GM21360 (cell line): ENCODE measurements around the gene CASP9.

ENCODE experiments used
- ATAC-seq: cut with Tn5 transposase; IDR thresholded peaks from one replicate; pipeline ENCODE4 v1.9.1; 2021; ENCODE audit warnings: mild to moderate bottlenecking, moderate library complexity; ENCODE audit not compliant: unreplicated experiment

Gene CASP9

DNA sequence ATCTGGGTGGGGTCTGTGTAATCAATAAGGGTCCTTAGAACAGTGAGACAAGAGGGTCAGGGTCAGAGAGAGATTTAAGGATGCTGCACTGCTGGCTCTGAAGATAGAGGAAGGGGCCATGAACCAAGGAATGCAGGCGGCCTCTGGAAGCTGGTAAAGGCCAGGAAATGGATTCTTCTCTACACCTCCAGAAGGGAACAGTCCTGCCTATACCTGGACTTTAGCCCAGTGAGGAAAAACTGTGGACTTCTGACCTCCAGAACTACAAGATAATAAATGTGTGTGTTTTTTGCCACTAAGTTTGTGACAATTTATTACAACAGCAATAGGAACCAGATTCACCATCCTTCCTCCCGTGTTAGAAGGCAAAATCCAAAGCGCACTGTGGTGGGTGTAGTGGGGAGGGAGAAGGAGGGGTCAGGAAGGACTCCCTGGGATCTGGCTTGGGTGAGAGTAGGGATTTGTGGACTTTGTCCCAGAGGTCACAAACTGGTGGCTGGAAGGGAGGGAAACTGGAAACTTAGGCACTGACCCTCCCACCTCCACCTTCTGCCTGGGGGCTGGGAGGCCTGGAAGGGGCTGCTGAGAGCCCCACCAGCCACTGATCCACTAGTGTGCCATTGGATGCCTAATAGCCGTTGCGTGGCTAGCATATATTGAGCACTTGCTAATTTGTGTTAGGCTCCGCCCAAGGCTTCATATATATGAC, 72.8 kb downstream of the CASP9 start:
- no peak for ATAC-seq

DNA sequence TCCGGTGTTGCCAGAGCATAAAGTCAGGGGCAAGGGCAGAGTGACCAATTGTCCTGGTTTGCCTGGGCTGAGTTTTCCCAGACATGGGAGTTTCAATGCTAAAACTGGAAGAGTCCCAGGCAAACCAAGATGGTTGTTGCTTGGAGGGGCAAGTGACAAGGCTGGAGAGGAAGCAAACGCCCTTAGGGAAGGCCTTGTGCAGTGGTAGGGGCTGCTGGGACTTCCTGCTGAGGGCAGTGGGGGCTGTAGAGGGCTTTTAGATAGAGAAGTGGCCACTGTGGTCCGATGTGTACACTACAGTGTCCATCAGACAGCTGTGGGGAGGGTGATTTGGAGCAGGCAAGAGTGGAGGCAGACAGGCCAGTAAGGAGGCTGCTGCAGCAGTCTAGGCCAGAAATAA, 74.4 kb downstream of the CASP9 start:
- no peak for ATAC-seq

DNA sequence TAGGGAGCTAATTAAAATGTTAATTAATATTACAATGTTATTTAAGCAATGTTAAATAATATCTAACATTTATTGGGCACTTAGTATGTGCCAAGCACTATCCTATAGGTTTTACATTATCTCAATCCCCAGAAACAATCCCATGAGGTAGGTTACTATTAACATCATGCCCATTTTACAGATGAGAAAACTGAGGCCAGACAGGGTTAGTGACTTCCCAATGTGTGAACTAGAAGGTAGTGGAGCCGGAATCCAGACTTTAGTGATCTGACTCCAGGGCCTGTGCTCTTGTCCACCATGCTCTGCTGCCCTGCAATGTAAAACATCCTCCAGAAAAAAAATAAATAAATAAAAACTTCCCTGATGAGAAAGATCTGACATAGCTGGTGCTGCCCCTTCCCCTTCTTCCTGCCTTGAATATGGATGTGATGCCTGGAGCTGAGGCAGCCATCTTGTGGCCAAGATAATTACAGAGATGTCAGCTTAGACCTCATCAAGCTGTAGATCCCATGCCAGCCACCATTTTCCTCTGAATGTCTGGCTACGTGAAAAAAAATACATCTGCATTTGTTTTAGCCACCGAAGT, 75.0 kb downstream of the CASP9 start:
- ATAC-seq: no peak

DNA sequence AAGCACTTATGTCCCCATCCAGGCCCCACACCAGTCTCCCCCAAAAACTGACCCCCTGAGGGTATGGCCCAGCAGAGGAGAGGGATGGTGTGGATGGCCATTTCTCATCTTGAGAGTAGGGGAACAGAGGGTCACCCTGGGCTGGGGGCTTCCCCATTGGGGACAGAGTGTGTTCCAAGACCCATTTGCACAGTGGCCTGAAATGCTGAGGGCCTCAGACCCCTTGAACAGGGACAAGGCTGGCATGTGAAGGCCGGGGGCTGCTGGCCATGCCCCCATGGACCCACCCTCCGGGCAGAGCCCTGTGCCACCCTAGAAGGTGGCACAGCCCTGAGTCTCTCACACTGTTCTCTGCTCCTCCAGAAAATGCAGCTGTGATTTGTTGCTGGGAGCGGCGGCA, 77.8 kb downstream of the CASP9 start:
- no peak for ATAC-seq

DNA sequence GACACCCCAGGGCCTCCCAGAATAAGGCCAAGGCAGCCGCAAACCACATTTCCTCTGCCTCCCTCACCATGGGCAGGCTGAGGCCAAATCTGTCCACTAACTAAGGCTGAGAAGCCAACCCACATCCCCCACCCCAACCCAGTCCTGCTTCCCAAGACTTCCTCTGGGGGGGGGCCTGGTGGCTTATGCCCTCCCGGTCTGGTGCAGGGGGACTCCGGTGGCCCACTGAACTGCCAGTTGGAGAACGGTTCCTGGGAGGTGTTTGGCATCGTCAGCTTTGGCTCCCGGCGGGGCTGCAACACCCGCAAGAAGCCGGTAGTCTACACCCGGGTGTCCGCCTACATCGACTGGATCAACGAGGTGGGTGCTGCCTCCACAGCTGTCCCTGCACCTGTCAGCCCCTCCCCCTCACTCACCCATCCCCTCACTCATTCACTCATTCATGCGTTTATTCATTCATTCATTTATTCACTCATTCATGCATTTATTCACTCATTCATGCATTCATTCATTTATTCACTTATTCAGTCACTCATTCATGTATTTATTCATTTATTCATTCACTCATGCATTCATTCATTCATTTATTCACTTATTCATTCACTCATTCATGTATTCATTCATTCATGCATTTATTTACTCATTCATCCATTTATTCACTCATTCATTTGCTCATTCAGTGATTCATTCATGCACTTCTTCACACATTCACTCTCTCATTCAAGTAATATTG, 78.5 kb downstream of the CASP9 start:
- ATAC-seq: no peak

DNA sequence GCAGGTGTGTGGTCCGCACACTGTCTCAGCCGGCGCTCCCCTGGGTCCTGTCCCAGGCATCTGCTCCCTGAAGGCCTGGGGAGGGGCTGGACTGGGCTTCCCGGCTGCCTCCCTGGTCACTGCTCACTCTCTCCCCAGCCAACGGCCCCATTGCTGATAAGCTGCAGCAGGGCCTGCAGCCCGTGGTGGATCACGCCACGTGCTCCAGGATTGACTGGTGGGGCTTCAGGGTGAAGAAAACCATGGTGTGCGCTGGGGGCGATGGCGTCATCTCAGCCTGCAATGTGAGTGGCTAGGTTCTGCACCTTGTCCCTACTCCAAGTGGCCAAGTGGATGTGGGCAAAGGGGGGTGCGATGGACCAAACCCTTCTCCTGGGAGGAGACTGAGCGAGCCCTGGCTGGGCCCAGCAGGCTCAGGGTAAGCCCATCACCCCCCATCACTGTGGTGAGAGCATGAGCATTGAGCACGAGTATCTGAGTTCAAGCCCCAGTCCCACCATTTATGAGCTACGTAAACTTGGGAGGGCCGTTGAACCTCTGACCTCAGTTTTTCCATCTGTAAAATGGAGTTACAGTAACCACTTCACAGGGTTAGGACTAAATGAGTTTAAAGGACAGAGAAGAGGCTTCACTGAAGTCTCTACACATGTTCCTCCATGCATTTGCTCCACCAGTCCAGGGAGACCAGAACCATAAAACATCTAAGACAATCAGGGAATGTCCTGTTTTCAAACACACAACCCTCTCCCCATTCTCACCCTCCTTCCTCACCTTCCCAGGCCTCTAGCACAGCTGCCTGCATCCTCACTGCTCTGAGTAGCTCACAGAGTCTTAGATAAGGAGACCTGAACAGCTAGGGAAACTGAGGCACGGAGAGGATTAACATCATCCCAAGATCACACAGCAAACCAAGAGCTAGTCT, 79.3 kb downstream of the CASP9 start:
- ATAC-seq: no peak

DNA sequence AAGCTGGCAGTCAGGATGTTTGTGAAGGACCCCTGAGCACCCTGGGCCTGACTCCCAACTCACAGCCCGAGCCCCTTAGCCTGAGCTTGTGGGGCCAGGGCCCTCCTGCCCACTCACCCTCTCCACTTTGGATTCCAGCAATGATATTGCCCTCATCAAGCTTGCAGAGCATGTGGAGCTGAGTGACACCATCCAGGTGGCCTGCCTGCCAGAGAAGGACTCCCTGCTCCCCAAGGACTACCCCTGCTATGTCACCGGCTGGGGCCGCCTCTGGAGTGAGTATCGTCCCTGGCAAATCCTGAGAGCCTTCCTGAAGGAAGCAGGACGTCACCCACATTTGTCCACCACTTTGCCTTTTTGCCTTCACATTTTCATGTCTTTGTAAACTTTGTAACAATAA, 80.7 kb downstream of the CASP9 start:
- no peak for ATAC-seq

DNA sequence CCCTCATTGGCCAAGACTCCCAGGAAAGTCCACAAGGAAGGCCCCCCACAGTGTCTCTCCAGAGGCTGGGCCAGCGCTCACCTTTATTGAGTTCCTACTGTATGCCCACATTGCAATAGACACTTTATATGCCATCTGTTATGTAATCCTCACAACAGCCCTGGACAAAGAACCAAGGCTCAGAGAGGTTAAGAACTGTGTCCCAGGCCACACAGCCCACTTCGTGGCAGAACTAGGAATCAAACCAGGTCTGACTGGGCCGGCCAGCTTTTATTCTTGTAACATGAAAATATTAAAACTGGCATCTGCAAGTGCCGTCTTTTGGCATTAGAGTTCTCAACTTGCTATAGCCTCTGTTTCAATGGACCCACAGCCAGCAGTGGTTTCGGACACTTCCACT, 81.3 kb downstream of the CASP9 start:
- no peak for ATAC-seq

DNA sequence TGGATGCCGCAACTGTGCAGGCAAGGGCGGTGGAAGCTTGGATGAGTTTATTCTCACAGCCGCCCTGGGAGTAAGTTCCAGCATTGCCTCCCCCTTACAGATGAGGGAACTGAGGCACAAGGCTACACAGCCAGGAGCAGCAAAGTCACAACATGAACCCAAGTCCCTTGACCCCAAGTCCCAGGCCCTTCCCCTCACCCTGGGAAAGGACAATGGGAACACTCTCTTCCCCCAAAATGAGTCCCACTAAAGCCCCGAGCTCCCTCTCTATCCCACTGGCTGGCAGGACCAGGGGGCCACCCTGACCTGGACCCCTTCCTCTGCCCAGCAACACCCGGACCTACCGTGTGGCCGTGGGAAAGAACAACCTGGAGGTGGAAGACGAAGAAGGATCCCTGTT, 81.9 kb downstream of the CASP9 start:
- no peak for ATAC-seq
